Measurements from ENCODE around the gene ASCL1. TPM values are rescaled to one million over a fixed set of nuclear protein-coding genes. Genes with fewer than 3 reads are reported as not detected.

ASCL1 gene
- total and polyA plus RNA-seq, 7 donors = 0.01 to 0.03 TPM; not detected in 5

DNA sequence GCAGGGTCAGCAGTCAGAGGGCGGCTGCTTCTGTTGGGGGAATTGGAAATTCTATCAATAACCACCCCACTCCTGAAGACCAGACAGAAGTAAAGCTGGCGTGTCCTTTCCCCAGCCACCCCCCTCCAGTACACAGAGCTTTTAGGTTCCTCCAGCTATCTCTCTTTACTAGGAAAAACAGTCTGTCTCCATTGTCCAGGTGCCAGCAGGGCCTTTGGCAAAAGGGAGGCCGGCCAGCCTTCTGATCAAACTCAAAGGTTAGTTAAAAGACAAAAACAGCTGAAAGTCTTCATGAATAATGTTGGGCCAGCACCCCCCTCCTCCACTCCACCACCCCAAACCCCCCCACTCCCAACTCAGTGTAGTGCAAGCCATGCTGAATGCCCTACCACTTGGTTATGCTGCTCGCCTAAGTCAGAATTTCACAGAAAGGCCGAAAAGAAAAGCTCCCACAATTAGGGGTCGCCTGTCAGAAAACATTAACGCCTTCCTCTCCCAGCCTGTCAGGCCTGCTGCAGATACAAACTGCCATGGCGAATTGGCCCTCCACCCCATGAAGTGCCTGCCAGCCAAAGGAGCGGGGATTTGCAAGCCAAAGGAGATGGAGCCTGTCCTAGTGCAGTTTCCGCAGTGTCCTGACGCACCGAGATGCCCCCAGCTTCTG is 8.9 kb downstream of the ASCL1 start:
- intact Hi-C loops (cut with DNase I) = no loop called here
- Histone ChIP-seq H3K36me3 (ENCODE audit: insufficient read depth in 1 of 2, low read depth in 1 of 2) (no peaks in the 10 kb centered on the region), H3K4me3 (no peak overlapping the region), H3K9me3 (no peaks in the 10 kb centered on the region), H3K27ac (no peak overlapping the region), H3K4me1 (no peaks in the 10 kb centered on the region), H3K27me3 (ENCODE audit: insufficient read depth in 3 of 3, low read length in 2 of 3) (peaks cover 13 to 73% (median 24%) of the 10 kb centered on the region in 3 donors)
- 9 to 14% (median 14%) methylated on average over 12 of the region's 12 CpGs for WGBS, 3 donors
- ATAC-seq (no peak), DNase-seq (no peak)
- no peak for TF ChIP-seq CTCF (IDR thresholded peaks at IDR 0.05)

- Histone ChIP-seq H3K36me3 (ENCODE audit: insufficient read depth in 1 of 2, low read depth in 1 of 2) (no peaks in the 10 kb centered on the region), H3K4me3 (no peak overlapping the region), H3K27me3 (ENCODE audit: insufficient read depth in 3 of 3, low read length in 2 of 3) (peaks cover 4 to 31% (median 4%) of the 10 kb centered on the region in 3 donors), H3K27ac (no peak overlapping the region), H3K9me3 (no peaks in the 10 kb centered on the region), H3K4me1 (no peaks in the 10 kb centered on the region)
- ATAC-seq = no peak
- 4 to 6% (median 4%) methylated on average over 4 of the region's 4 CpGs for whole genome bisulfite sequencing, 3 donors
- intact Hi-C loops (cut with DNase I) = no loop called here
- TF ChIP-seq CTCF (IDR thresholded peaks at IDR 0.05) = no peak
- no peak for DNase-seq
These were observed 13.3 kb downstream of the ASCL1 start for GRCh38 chr12:102970780-102971179.

- Histone ChIP-seq H3K9me3 (no peaks in the 10 kb centered on the region), H3K36me3 (ENCODE audit: insufficient read depth in 1 of 2, low read depth in 1 of 2) (no peaks in the 10 kb centered on the region), H3K4me3 (no peak overlapping the region), H3K4me1 (no peaks in the 10 kb centered on the region), H3K27ac (no peak overlapping the region), H3K27me3 (ENCODE audit: insufficient read depth in 3 of 3, low read length in 2 of 3) (peaks cover 4 to 27% (median 4%) of the 10 kb centered on the region in 3 donors)
- intact Hi-C loops (cut with DNase I) = no loop called here
- WGBS, 3 donors = 75 to 87% (median 77%) methylated on average over 3 of the region's 3 CpGs
- ATAC-seq (no peak), DNase-seq (no peak)
- no peak for TF ChIP-seq CTCF (IDR thresholded peaks at IDR 0.05)
These were observed 13.8 kb downstream of the ASCL1 start for GRCh38 chr12:102971227-102971626.

GRCh38 chr12:102973583-102973982 is 16.1 kb downstream of the ASCL1 start:
- peaks cover 2 to 7% (median 4%) of the 10 kb centered on the region in 3 donors for H3K27me3 ChIP-seq (ENCODE audit: insufficient read depth in 3 of 3, low read length in 2 of 3)
- H3K4me3 ChIP-seq = no peak overlapping the region
- intact Hi-C loops (cut with DNase I) = no loop called here
- DNase-seq (no peak), ATAC-seq (no peak)
- no peaks in the 10 kb centered on the region for H3K9me3 ChIP-seq
- no peaks in the 10 kb centered on the region for H3K36me3 ChIP-seq (ENCODE audit: insufficient read depth in 1 of 2, low read depth in 1 of 2)
- no peaks in the 10 kb centered on the region for H3K4me1 ChIP-seq
- TF ChIP-seq CTCF (IDR thresholded peaks at IDR 0.05) = no peak
- H3K27ac ChIP-seq = no peak overlapping the region

Measured in psoas muscle (tissue), 8 donors.